Right forelimb (tissue), 1 donor: Measurements from ENCODE around the gene ACBD6.

Source experiments
- DNase-seq: peaks from one replicate; pipeline ENCODE4 v3.0.0-alpha.2; 2018

The ACBD6 gene

DNA sequence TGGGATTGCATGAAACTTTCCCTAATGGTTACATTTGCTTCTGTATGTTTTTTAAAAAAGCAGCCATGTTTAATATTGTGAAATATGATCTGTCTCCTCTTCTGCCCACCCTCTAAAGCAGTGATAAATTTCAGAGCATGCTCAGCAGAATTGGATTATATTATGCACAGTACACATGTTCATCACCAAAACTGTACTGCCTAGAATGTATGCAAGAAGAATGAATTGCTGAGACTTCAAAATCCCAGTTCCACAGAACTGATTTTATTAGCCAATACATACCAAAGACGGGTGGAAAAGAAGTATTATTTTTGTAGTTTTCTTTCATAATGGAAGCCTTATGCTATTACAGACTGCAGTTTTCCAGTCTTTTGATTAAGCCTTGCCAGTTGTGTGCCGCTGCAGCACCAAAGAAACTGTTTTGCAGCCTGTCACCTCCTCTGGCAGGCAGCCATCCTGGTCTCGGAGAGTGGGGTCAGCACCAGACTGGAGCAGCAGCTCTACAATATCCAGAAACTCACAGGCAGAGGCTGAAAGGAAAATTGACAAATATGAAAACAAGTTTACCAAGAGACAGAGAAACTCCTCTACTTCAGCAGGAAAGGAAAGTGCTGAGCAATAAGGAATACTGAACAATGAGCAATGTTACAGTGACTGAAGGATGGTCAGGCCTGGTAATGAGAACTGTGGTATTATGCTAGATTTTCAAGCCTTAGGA is 214.2 kb downstream of the ACBD6 start:
- no peak for DNase-seq

DNA sequence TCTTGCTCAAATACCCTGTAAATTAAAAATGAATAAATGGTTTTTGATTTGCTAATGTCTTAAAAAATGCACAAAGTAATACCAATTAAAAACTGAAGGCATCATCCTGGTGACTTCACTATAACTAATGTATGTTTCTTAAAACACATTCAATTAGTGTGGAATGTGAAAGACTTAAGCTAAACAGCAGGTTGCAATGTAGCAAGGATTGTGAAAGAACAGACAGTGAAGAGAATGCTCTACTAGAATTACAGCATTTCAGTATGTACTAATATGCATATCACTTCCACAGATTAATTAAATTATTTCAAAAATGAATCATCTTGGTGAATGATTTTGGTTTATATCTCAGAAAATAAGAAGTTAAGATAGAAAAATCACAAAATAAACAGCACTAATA is 216.0 kb downstream of the ACBD6 start:
- no peak for DNase-seq

DNA sequence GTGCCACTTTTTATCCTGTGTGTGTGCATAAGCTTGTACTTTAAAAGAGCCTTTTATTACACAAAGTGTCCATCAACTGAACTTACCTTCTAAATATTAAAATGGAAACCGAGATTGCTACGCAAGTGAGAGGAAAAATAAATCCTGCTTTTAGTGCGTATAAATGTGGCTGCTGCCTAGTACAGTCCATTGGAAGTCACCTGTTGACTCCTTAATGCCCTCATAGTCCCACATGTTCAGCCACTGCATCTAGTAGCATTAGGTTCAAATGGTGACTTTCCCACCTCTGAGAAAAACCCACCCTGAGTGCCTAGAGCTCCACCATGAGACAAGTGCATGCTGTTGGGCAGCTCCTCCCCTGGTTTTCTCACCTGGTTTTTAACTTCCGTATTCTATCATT is 219.3 kb downstream of the ACBD6 start:
- no peak for DNase-seq

DNA sequence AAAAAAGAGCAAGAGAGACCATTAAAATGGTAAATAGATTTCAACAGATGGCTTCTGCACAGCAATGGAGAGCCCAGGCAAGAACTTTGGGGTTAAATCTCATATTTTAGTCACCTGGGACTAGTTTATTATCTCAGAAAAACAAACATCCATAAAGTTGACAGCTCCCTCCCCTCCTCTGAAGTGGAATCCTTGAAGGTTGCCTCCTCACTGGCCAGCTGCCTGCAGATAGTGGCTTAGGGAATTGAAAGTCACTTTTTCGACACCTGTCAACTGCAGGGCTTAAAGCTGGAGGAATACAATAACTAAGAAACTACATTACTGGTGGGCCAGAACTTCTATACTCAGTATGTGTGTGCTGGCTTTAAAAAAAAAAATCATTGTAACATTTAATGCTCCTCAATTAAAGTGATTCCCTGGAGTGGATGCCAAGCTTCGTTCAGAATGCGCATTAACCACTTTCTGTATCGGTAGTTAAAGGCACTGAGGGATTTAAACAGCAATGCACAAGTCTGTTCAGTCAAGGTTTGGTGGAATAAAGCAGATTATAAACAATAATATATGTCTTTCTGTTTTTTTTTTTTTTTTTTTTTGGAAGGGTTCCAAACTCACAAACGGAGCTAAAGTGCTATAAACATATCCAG is 219.9 kb downstream of the ACBD6 start:
- DNase-seq: no peak

DNA sequence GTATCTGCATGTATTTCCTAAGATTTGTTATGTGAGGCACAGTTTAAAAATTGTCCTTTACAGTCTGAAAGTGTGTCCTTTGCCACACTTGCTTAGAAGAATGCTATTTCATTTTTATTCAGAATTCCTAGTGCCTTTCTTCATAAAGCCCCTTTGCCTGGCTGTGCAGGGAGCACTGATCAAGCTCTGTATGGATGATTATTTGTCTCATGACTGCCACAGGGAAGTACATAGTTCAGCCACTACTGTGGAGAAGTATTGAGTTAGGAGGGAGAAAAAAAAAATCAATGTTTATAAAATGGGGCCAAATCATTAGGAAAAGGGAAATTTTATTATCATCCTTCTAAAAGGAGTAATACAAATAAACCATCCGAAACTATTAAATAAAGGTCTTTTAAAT is 220.9 kb downstream of the ACBD6 start:
- DNase-seq: no peak

DNA sequence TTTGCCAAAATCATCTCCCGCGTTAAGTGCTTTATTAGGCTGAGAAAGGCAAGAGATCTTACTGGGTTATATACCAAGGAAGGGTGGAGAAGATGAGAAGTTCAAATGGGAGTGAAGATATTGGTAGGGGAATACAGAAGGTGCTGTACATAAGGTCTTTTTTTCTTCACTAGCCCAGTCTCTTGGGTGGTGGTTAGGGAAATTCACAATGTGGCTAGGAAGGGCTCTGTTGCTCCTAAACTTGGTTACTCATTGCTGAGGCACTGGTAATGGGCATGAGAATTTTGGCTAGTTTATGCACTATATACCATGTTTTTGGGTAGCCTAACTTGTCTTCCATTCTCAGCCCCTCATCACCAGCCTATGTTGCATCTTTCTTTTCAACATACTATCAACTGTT is 221.8 kb downstream of the ACBD6 start:
- DNase-seq: no peak

DNA sequence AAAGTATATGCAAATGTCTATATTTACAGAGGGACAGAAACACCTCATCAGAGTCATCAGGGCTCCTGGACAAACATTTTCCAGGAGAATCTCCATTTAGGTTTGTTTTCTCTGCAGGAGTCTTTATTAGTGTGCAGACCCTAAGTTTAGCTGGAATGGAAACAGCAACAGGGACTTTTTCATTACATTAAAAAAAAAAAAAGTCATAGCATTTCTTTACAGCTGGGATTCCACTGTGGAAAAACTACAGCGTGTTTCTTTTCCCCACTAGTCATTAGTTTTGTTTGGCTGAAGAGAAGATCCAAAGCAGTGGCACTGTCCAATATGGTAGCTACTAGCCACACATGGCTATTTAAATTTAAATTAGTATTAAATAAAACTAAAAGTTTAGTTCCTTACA is 222.7 kb downstream of the ACBD6 start:
- no peak for DNase-seq

DNA sequence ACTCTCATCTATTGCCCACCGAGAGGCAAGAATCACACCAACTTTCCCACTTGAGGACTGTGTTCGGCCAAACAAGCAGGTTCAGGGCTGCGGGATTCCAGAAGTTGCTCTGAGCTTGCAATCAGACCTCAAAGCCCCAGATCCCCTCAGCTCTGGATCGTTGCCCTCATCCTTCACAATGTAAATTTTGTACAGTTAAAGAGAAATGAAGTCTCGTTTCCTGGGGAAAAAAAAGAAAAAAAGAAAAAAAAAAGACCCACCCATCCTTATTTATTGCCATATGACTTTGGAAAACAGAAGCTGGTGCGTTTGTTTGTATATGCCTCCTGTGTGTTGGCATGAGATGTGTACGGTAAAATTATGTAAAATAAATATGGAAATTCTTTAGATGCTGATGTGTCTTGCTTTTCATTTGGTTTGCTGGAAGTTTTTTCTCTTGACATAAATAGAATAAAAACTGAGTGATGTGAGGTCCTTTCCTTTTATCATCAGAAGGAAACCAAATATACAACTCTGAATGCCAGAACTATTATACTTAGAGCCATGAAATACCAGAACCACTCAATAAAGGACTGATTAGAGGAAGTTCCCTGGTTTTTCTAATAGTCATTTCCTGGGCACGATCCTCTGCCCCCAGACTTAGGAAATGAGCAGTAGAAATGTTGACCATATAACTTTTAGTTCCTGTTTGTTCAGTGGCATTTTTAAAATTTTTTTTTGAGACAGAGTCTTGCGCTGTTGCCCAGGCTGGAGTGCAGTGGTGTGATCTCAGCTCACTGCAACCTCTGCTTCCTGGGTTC is 223.6 kb downstream of the ACBD6 start:
- DNase-seq: no peak

DNA sequence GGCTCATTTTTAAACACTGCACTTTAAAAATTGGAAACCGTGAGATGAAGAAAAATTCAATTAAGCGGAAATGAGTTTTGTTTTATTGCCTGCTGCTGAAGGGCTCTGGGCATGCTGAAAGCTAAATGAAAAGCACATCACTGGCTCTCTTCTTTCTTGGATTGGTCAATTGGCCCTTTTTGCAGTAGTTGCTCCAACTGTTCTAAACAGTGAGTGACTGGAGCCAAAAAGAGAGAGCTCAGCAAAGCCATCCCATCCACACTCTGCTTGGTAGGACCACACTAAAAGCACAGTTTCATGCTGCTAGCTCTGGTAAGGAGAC is 224.2 kb downstream of the ACBD6 start:
- no peak for DNase-seq

DNA sequence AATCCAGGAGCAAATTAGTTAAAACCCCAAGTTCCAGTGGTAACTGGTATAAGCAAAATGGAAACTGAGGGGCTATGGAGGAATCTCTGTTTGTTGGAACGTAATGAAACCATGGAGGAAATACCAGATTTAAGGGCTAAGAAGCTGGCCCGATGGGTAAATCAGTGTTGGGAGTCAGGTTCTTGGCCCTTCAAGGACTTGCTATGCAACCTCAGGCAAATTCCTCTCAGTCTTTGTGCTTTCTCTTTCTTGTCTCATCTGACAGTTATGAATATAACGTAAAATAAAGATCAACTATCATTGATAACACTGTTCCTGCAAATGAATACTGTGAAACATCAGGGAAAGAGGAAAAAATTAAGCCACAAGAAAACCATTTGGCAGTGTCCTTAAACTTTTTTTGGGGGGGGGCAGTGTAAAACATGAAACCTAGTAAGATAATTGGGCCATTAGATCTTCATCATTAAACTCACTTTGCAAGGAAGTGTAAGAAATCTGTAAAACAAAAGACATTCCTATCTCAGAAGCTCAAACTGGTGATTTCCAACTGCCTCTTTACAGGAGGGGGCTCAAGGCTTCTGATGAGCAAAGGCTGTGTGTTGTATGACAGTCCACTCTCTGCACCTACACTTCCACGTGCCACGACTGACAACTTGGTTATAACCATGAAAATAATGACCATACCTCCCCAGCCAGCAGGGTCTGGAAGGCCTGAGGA is 224.7 kb downstream of the ACBD6 start:
- DNase-seq: no peak

DNA sequence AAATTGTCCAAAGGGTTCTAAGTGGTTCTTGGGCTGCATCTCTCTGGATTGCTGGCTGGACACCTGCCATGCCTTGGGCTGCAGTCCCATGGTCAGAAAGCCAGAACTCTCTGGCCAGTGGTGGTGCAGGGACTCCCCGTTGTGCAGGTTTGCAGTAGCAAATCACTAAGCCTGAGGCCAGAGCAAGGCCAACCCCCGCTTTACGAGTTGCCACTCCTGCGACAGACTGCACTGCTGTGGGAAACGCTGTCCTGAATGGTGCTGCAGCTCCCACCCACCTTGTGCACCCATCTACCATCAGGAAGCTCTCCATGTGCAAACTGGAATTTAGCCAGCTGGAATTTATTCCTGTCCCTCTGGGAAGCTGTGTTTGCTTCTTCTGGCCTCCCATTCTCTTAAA is 226.7 kb downstream of the ACBD6 start:
- DNase-seq: no peak

DNA sequence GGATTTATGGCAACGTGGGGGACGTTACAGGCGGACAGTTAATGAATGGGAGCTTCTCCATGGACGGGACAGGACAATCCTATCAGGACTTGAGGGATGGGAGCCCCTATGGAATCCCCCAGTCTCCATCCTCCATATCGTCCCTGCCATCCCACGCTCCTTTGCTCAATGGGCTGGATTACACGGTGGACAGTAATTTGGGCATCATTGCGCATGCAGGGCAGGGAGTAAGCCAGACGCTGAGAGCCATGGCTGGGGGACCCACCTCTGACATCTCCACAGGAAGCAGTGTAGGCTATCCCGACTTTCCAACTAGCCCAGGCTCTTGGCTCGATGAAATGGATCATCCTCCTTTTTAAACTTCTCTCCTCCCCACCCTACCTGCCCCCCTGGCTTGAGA is 228.2 kb downstream of the ACBD6 start:
- DNase-seq: no peak

DNA sequence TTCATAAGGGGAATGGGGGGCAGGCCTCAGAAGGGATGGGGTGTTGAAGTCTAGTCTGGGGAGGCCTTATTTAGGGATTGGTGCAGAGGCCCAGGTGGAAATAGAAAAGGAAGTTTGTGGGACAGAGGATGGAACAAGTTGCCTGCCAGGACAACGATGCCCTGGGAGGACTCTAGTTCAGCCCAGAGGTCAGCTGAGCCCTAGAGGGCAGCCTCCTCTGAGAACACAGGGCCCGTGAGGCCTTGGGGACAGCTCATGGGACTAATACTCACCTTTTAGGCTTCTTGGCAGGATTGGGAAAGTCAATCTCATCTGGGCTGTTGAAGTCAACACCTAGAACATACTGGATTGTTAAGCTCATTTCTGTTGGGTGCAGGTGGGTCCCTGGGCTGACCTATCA is 229.3 kb downstream of the ACBD6 start:
- DNase-seq: no peak

DNA sequence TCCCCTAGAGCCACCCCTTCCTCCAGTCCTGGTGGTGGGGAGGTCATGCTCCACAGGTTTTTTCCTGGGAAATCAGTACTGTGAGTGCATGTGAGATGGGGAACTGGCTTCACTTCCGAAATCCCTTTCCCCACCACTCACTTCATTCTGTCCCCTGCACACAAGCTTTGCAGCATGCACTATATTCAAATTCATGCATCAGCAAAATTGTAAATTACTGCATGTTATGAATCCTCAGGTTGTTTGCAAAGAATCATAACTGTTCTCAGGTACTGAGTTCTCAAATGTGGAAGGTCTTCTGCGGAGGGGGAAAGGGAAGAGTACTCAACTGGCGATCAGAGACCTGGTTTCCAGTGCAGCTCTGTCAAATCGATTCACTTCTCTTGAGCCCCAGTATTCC is 230.0 kb downstream of the ACBD6 start:
- DNase-seq: no peak

DNA sequence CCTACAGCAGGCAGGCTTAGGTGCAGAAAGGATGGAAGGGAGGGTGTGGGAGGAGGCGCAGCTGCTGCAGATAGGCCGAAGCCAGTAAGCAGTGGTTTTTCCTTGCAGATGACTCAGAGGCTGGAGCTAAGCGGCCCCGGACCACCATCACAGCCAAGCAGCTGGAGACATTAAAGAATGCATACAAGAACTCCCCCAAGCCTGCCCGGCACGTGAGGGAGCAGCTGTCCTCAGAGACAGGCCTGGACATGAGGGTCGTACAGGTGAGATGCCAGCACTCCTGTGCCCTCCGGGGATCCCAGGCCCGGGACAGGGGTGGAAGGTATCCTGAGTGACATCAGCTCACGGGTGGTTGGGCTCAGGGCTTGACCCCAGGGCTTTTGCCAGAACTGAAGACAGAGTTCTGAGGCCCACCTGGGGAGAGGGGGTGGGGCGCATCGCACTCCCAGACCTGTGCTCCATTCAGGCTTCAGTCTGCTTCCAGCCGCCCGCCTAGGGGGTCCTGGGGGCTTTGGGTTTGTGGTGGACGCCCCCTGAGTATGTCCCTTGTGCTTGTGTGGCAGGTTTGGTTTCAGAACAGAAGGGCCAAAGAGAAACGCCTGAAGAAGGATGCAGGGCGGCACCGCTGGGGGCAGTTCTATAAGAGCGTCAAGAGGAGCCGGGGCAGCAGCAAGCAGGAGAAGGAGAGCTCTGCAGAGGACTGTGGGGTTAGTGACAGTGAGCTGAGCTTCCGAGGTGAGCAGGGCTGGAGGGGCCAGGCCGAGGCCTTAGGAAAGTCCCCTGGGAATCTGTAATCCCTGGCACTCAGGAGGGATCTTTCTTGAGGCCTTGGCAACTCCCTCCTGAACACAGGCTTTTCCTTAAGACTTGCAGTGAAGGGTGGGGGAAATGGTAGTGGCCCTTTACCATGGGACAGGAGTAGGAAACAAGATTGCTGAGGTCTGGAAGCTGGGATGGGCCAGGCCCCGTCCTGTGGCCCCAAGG is 230.8 kb downstream of the ACBD6 start:
- no peak for DNase-seq

DNA sequence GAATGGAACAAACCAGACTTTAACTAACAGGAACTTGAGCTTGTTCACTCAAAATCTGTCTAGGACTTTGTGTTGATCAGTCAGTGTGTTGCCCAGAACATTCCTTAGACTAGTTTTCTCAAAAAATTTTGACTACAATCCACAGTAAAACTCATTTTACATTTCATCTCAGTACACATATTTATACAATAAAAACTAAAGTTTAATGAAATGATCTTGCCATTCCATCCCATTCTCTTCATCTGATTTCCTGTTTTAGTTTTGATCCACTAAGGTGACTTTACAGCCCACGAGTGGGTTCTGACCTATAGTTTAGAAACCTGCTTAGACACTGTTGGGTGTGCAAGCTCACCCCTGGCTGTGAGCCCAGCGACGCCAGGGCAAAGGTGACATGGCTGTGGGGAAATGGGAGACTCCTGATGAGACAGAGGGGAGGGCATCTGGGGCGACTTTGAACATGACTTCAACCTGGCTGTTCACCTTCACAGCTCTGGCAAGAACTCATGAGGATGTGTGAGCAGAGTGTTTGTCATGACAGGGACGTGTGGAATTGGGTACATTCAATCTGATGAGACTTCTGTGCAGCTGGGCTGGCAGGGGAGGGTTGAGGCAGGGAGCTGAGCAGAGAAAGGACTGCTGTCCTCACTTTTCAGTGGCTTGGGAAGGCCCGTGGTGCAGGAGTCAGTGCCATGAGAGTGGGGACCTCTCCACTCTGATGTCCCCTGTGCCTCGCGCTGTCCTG is 231.7 kb downstream of the ACBD6 start:
- DNase-seq: no peak

DNA sequence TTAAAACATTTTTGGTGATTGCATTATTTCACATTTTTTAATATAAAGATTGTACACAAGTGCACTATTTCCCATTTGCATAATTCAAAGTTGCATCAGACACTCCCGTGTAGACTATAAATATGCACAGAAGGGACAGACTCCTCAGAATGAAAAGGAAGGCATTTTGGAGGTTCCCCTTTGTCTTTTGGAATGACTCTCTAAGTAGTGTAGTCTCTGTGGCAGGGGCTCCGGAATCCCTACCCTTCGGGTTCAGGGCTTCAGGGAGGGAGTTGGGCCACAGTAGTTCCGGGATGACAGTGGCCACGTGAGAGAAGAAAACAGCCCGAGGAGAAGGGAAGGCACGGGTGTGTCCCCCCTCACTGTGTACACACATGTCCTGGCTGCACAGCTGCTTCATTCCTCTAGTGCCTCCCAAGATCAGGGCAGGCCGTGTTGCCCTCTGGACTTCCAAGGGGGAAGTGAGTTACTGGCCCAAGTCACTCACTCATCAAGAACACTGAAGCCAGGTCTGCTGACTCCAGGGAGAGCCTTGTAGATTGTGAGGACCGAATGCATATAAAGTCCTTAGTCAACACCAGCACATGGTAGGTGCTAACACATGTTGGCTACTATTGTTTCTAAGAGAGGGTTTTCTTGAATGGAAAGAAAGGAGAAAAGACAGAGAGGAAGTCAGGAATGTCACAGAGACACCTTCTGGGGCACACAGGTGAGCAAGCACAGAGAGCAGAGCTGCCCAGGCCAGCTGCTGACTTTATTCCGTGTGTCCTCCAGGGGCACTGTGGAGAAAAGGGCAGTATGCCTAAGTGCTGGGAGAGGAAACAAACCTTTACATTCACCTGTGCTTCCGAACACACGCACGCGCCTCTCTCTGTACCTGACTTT is 232.5 kb downstream of the ACBD6 start:
- no peak for DNase-seq

DNA sequence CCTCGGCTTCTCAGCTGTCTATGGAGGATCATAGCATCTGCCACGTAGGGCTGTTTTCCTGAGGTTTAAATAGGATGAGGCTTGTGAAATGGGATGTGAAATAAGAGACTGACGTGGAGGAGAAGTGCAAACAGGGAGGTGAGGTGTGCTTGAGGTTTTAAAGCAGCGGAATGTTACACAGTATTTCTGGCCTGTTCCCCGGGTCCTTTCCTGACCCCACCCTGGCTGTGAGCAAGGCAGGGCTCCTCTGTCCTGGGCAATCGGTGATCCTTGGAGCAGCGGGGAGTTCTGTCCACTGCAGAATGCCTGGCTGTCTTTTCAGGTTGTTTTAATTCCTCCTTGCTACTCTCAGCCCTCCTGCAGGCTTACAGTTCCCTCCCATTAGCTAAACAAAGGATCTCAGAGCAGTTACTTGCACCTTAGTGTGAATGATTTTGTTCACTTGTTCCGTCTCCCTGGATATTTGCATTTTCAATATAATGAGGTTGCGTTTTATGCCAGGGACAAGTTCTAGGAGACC is 233.8 kb downstream of the ACBD6 start:
- DNase-seq: no peak

DNA sequence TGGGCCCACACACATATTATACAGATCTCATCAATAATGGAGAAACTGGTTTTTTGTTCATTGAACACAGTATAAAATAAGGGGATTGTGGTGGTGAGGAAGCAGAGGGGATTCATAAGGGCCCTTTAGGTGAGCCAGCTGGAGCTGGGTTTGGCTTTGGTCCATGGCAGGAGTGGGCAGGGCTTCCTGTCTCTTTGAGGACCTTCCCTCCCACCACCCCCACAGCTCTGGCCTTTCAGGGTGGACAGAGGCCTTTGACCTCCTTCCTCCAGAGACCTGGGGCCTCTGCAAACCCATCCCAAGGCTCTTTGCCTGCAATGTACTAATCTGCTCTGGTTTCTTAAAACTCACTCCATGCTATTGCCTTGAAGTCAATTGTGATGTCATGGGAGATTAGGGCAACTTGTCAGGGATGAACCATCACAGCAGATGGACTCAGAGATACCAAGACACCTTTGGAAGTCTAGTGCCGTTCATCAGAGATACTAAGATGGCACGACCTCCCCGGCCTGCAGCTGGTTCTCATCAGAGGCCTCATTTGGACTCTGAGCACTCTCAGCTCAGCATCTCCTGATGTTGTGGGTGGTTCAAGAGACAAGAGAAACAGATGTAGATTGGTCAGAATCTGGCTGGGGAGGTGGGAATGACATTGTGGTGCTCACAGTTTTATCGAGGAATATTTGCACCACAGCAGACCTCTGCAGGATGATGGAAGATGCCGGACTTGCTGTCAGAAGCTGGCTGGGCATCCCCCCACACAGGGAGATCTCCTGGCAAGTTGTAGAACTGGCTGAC is 234.4 kb downstream of the ACBD6 start:
- no peak for DNase-seq

DNA sequence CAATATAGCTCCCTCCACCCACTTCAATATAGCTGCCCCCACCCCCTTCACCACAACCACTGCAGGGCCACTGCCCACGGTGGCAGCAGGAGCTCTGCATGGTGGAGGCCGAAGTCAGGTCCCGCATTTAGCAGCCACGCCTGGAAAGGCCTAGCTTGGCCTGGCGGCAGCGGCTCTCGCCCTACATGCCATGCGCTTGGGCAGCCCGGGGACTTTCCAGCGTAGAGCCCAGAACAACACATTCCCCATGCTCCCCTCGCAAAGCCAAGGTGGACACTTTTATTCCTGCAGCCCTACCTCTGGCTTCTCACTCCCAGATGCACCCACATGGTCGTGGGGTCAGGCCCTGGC is 235.2 kb downstream of the ACBD6 start:
- no peak for DNase-seq
